SK-N-SH (cell line): Measurements from ENCODE around the gene FHL2. TPM values are rescaled to one million over a fixed set of nuclear protein-coding genes. Genes with fewer than 3 reads are reported as not detected.

Source experiments
- CTCF ChIA-PET: fragments of 300-600, 350-600 bp; formaldehyde crosslinking; extraction: SDS; loops from one replicate; lab custom pipeline; 2021; lab: Yijun Ruan, JAX
- POLR2A ChIA-PET: fragments of 350-600 bp; sonication (Branson Sonifier 250); formaldehyde crosslinking; extraction: SDS; loops from one replicate; lab custom pipeline; 2020; ENCODE audit warnings: antibody characterized with exemption, inconsistent platforms; lab: Yijun Ruan, JAX
- DNase-seq: peaks from one replicate; pipeline ENCODE4 v3.0.0; 2012
- H2AFZ ChIP-seq: fragments of 200-600 bp; sonication (generic); 2 replicates; pipeline ENCODE4 v1.8.1; 2016; ENCODE audit warnings: antibody characterized with exemption, mild to moderate bottlenecking, low read depth
- H3F3A ChIP-seq: fragments of 200-600 bp; sonication (generic); replicated peaks from 2 replicates; pipeline ENCODE3; 2016; ENCODE audit warnings: antibody characterized with exemption, mild to moderate bottlenecking; ENCODE audit not compliant: insufficient read depth
- H3K27ac ChIP-seq, 2 experiments: fragments of 200-500 bp in 1 of 2; fragments of 200-600 bp in 1 of 2; sonication (Bioruptor generic) in 1 of 2; sonication (generic), shearing (Covaris generic) in 1 of 2; 2 replicates each; pipeline versions ENCODE4 v1.5.1 to v1.6.1; 2014 to 2016; ENCODE audit warnings: low read depth in 2 of 2, inconsistent platforms in 1 of 2, low read length in 1 of 2, mild to moderate bottlenecking in 1 of 2, mixed read lengths in 1 of 2
- H3K27me3 ChIP-seq: fragments of 200-600 bp; sonication (generic), shearing (Covaris generic); 2 replicates; pipeline ENCODE4 v1.6.1; 2016; ENCODE audit warnings: mixed run types; ENCODE audit not compliant: insufficient read depth
- H3K36me3 ChIP-seq, 2 experiments: fragments of 200-500 bp in 1 of 2; fragments of 200-600 bp in 1 of 2; sonication (Bioruptor generic) in 1 of 2; sonication (generic) in 1 of 2; replicated peaks in 1 of 2; 2 replicates each; pipeline versions ENCODE3 to v1.5.1; 2014 to 2016; ENCODE audit warnings: low read length in 1 of 2, mild to moderate bottlenecking in 1 of 2; ENCODE audit not compliant: insufficient read depth in 2 of 2, control insufficient read depth in 1 of 2
- H3K4me1 ChIP-seq, 2 experiments: fragments of 200-500 bp in 1 of 2; fragments of 200-600 bp in 1 of 2; sonication (Bioruptor generic) in 1 of 2; sonication (generic), shearing (Covaris generic) in 1 of 2; 2 replicates each; pipeline versions ENCODE4 v1.5.1 to v1.6.1; 2014 to 2016; ENCODE audit warnings: low read depth in 1 of 2, low read length in 1 of 2, mixed run types in 1 of 2; ENCODE audit not compliant: insufficient read depth in 2 of 2, control insufficient read depth in 1 of 2
- H3K4me2 ChIP-seq: fragments of 200-600 bp; sonication (generic), shearing (Covaris generic); 2 replicates; pipeline ENCODE4 v1.6.1; 2017; ENCODE audit warnings: mixed run types
- H3K4me3 ChIP-seq, 2 experiments: fragments of 200-500 bp in 1 of 2; fragments of 200-600 bp in 1 of 2; sonication (Bioruptor generic) in 1 of 2; sonication (generic), shearing (Covaris generic) in 1 of 2; 2 replicates each; pipeline versions ENCODE4 v1.5.1 to v1.8.1; 2014 to 2016; ENCODE audit warnings: low read depth in 2 of 2, inconsistent platforms in 1 of 2, low read length in 1 of 2, mild to moderate bottlenecking in 1 of 2, mixed read lengths in 1 of 2, moderate library complexity in 1 of 2
- H3K79me2 ChIP-seq: fragments of 200-600 bp; sonication (generic); 2 replicates; pipeline ENCODE4 v1.8.1; 2017; ENCODE audit warnings: mild to moderate bottlenecking; ENCODE audit not compliant: insufficient read depth
- H3K9ac ChIP-seq: fragments of 200-600 bp; sonication (generic); 2 replicates; pipeline ENCODE4 v1.6.1; 2017; ENCODE audit warnings: mixed run types
- H3K9me2 ChIP-seq: fragments of 200-600 bp; sonication (generic); 2 replicates; pipeline ENCODE4 v1.6.1; 2017; ENCODE audit warnings: mixed run types
- H3K9me3 ChIP-seq: fragments of 200-600 bp; sonication (generic); 2 replicates; pipeline ENCODE4 v1.6.1; 2017; ENCODE audit warnings: mixed run types, mild to moderate bottlenecking, moderate library complexity
- H4K20me1 ChIP-seq: fragments of 200-600 bp; sonication (generic); 2 replicates; pipeline ENCODE4 v1.6.1; 2017; ENCODE audit warnings: mild to moderate bottlenecking, mixed run types; ENCODE audit not compliant: insufficient read depth
- CHD2 ChIP-seq: fragments of 150-350 bp; IDR thresholded peaks from 2 replicates; pipeline ENCODE4 v1.6.1; 2018; ENCODE audit warnings: low read length; ENCODE audit not compliant: partially characterized antibody
- EP300 ChIP-seq, 2 experiments: IDR thresholded peaks; 2 replicates each; pipeline versions ENCODE4 v1.4.0 to v1.6.1; 2012; ENCODE audit warnings: borderline replicate concordance in 1 of 2, low read depth in 1 of 2, low read length in 1 of 2
- FOSL2 ChIP-seq: IDR thresholded peaks from 2 replicates; pipeline ENCODE4 v1.4.0; 2012; ENCODE audit warnings: low read depth, mild to moderate bottlenecking, moderate library complexity, borderline replicate concordance
- FOXJ3 ChIP-seq: sonication (generic); formaldehyde crosslinking; IDR thresholded peaks from 2 replicates; pipeline ENCODE4 v1.5.1; 2020; ENCODE audit warnings: mild to moderate bottlenecking, missing genetic modification reagents
- JUND ChIP-seq: IDR thresholded peaks from 2 replicates; pipeline ENCODE4 v1.4.0; 2012
- MEF2A ChIP-seq: IDR thresholded peaks from 2 replicates; pipeline ENCODE4 v1.4.0; 2012; ENCODE audit warnings: low read depth, borderline replicate concordance
- NFIC ChIP-seq: IDR thresholded peaks from 2 replicates; pipeline ENCODE4 v1.4.0; 2012; ENCODE audit warnings: borderline replicate concordance
- POLR2AphosphoS5 ChIP-seq: IDR thresholded peaks from 2 replicates; pipeline ENCODE4 v1.6.1; 2012; ENCODE audit warnings: low read depth, low read length
- RFX5 ChIP-seq: IDR thresholded peaks from 2 replicates; pipeline ENCODE4 v1.6.1; 2012; ENCODE audit warnings: mild to moderate bottlenecking, improper control_type of control experiment, low read length
- RXRA ChIP-seq: IDR thresholded peaks from 2 replicates; pipeline ENCODE4 v1.4.0; 2012; ENCODE audit warnings: low read depth, mild to moderate bottlenecking, borderline replicate concordance
- TCF12 ChIP-seq: IDR thresholded peaks from 2 replicates; pipeline ENCODE4 v1.4.0; 2012
- TEAD4 ChIP-seq: IDR thresholded peaks from 2 replicates; pipeline ENCODE4 v1.4.0; 2012; ENCODE audit warnings: mild to moderate bottlenecking, borderline replicate concordance; ENCODE audit not compliant: insufficient read depth
- YY1 ChIP-seq: IDR thresholded peaks from 2 replicates; pipeline ENCODE4 v1.4.0; 2012; ENCODE audit warnings: low read depth, mild to moderate bottlenecking
- WGBS: methylation state at CpG from one replicate; pipeline ENCODE4 v1.1.6; 2017; ENCODE audit warnings: low lambda C conversion rate; 5-methylcytosine and 5-hydroxymethylcytosine counted together
- polyA plus RNA-seq, 3 experiments: library from polyadenylated mRNA; depleted of rRNA; stranded (reverse); fragments of >200 nt; gene quantifications; 2 replicates each; pipeline ENCODE4 v1.2.3, GENCODE V29; 2012
- TF ChIP-seq, protein P1 (sequence below): IDR thresholded peaks from 2 replicates; pipeline ENCODE4 v1.4.0; 2012; ENCODE audit warnings: low read depth
- TF ChIP-seq, protein P2 (sequence below): IDR thresholded peaks from 2 replicates; pipeline ENCODE4 v1.6.1; 2012; ENCODE audit warnings: mild to moderate bottlenecking, low read depth, low read length, moderate library complexity
- TF ChIP-seq, protein P3 (sequence below): IDR thresholded peaks from 2 replicates; pipeline ENCODE4; 2012
- TF ChIP-seq, protein P4 (sequence below): IDR thresholded peaks from 2 replicates; pipeline ENCODE4 v1.4.0; 2012; ENCODE audit warnings: low read depth, borderline replicate concordance

The FHL2 gene
- polyA plus RNA-seq, 1 of the 3 experiments (the other 2 are of a cell fraction) = 31.7 TPM

DNA sequence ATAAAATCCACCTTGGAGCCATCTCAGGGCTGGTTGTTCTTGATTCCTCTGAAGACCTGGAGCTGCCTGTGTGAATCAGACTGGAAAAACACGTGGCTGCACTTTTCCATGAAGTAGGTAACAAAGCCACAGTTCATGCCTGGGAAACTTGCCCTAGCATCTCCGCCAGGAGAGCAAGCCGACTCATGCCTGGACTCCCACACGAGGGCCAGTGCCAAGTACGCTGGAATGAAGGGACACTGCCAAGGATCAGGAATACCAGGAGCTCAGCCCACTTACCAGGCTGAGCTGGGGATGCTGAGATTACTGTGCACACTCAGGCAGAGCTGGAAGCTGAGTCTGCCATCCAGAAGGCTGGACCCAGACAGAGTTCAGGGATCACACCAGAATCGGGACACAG, 10.9 kb upstream of the FHL2 start:
- H3K4me3 ChIP-seq = no peak overlapping the region
- TF ChIP-seq, protein P1, sequence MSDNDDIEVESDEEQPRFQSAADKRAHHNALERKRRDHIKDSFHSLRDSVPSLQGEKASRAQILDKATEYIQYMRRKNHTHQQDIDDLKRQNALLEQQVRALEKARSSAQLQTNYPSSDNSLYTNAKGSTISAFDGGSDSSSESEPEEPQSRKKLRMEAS = peak; percentile 98
- no peak for TF ChIP-seq RFX5
- no peak for TF ChIP-seq MEF2A
- TF ChIP-seq NFIC = peak; percentile 96
- TF ChIP-seq, protein P2, sequence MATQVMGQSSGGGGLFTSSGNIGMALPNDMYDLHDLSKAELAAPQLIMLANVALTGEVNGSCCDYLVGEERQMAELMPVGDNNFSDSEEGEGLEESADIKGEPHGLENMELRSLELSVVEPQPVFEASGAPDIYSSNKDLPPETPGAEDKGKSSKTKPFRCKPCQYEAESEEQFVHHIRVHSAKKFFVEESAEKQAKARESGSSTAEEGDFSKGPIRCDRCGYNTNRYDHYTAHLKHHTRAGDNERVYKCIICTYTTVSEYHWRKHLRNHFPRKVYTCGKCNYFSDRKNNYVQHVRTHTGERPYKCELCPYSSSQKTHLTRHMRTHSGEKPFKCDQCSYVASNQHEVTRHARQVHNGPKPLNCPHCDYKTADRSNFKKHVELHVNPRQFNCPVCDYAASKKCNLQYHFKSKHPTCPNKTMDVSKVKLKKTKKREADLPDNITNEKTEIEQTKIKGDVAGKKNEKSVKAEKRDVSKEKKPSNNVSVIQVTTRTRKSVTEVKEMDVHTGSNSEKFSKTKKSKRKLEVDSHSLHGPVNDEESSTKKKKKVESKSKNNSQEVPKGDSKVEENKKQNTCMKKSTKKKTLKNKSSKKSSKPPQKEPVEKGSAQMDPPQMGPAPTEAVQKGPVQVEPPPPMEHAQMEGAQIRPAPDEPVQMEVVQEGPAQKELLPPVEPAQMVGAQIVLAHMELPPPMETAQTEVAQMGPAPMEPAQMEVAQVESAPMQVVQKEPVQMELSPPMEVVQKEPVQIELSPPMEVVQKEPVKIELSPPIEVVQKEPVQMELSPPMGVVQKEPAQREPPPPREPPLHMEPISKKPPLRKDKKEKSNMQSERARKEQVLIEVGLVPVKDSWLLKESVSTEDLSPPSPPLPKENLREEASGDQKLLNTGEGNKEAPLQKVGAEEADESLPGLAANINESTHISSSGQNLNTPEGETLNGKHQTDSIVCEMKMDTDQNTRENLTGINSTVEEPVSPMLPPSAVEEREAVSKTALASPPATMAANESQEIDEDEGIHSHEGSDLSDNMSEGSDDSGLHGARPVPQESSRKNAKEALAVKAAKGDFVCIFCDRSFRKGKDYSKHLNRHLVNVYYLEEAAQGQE = peak; percentile 57; the same call in 1 of the 2 replicates
- peak; percentile 38 for TF ChIP-seq JUND
- no peak for TF ChIP-seq YY1
- TF ChIP-seq, protein P3, sequence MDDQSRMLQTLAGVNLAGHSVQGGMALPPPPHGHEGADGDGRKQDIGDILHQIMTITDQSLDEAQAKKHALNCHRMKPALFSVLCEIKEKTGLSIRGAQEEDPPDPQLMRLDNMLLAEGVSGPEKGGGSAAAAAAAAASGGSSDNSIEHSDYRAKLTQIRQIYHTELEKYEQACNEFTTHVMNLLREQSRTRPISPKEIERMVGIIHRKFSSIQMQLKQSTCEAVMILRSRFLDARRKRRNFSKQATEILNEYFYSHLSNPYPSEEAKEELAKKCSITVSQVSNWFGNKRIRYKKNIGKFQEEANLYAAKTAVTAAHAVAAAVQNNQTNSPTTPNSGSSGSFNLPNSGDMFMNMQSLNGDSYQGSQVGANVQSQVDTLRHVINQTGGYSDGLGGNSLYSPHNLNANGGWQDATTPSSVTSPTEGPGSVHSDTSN = peak; percentile 39; the same call in 1 of the 2 replicates
- TF ChIP-seq FOXJ3 (CRISPR knock-in tag) = no peak
- TF ChIP-seq EP300 (IDR thresholded peaks at IDR 0.05; ENCODE audit: borderline replicate concordance in 1 of 2, low read depth in 1 of 2, low read length in 1 of 2) = peak in 1 of 2 experiments; percentile 54; a peak in 1 of 4 replicates
- TF ChIP-seq POLR2AphosphoS5 = 0 out of 2 replicates have a peak, but pooled peaks have one; percentile 12
- TF ChIP-seq, protein P4, sequence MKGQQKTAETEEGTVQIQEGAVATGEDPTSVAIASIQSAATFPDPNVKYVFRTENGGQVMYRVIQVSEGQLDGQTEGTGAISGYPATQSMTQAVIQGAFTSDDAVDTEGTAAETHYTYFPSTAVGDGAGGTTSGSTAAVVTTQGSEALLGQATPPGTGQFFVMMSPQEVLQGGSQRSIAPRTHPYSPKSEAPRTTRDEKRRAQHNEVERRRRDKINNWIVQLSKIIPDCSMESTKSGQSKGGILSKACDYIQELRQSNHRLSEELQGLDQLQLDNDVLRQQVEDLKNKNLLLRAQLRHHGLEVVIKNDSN = 0 out of 2 replicates have a peak, but pooled peaks have one; percentile 33
- TF ChIP-seq TEAD4 = peak; percentile 33; the same call in 1 of the 2 replicates
- TF ChIP-seq RXRA = 0 out of 2 replicates have a peak, but pooled peaks have one; percentile 15
- TF ChIP-seq CHD2 = no peak
- peak; percentile 65 for TF ChIP-seq TCF12
- TF ChIP-seq FOSL2 = peak; percentile 28; the same call in 1 of the 2 replicates
- peak overlapping the region in 1 of 2 experiments; percentile 76; a peak in 2 of 4 replicates for H3K27ac ChIP-seq
- H3K79me2 ChIP-seq = no peaks in the 10 kb centered on the region
- no peaks in the 10 kb centered on the region for H3K36me3 ChIP-seq
- no peak overlapping the region; the same call in 1 of the 2 replicates for H3K9ac ChIP-seq
- no peak for DNase-seq
- H2AFZ ChIP-seq = no peak overlapping the region
- H4K20me1 ChIP-seq = no peaks in the 10 kb centered on the region
- H3K4me1 ChIP-seq = peaks cover 4 to 19% of the 10 kb centered on the region in 2 experiments; a peak in 3 of 4 replicates
- 29% methylated on average over 6 of the region's 6 CpGs for WGBS
- H3K9me3 ChIP-seq = no peaks in the 10 kb centered on the region
- peaks cover 31% of the 10 kb centered on the region for H3F3A ChIP-seq
- H3K9me2 ChIP-seq = no peaks in the 10 kb centered on the region
- H3K4me2 ChIP-seq = peak overlapping the region; percentile 53
- H3K27me3 ChIP-seq = no peaks in the 10 kb centered on the region
- ChIA-PET CTCF (interaction anchor here (0.9 to 3.7 kb wide), 3 partner anchors 10 to 112 kb away, joined by 3 to 21 read pairs (median 8); partner anchors contain the start of gene FHL2), POLR2A (no interaction called here)
